Activated CD4-positive, alpha-beta memory T cell treated with anti-CD3 and anti-CD28 coated beads for 36 hours (primary cell): ENCODE measurements around the gene CACNA2D1. TPM values are rescaled to one million over a fixed set of nuclear protein-coding genes. Genes with fewer than 3 reads are reported as not detected.

ENCODE experiments used
- CTCF ChIA-PET: fragments of 350-600 bp; sonication (Branson Sonifier 250); formaldehyde crosslinking; loops from one replicate; lab custom pipeline; 2021; ENCODE audit warnings: antibody characterized with exemption, inconsistent platforms; lab: Charles Lee
- POLR2A ChIA-PET: fragments of 350-600 bp; sonication (Branson Sonifier 250); formaldehyde crosslinking; loops from one replicate; lab custom pipeline; 2021; ENCODE audit warnings: antibody characterized with exemption; lab: Charles Lee
- DNase-seq: peaks from one replicate; pipeline ENCODE4 v3.0.0-alpha.2; 2020
- H3K27ac Mint-ChIP-seq: one replicate; pipeline ENCODE4 v1.8.0; 2021; ENCODE audit warnings: mixed read lengths
- H3K27me3 Mint-ChIP-seq: one replicate; pipeline ENCODE4 v1.8.0; 2021; ENCODE audit warnings: mixed read lengths
- H3K36me3 Mint-ChIP-seq: one replicate; pipeline ENCODE4 v1.8.0; 2021; ENCODE audit warnings: mixed read lengths
- H3K4me1 Mint-ChIP-seq: one replicate; pipeline ENCODE4 v1.8.0; 2021; ENCODE audit warnings: low read depth, mixed read lengths
- H3K4me3 Mint-ChIP-seq: one replicate; pipeline ENCODE4 v1.8.0; 2021; ENCODE audit warnings: mild to moderate bottlenecking, mixed read lengths
- H3K9me3 Mint-ChIP-seq: one replicate; pipeline ENCODE4 v1.8.0; 2021; ENCODE audit warnings: mixed read lengths
- intact Hi-C: fragments of 100-400 bp; cut with micrococcal nuclease; formaldehyde crosslinking; loops from one replicate; pipeline ENCODE4 v1.15.1; 2023
- total RNA-seq, 2 experiments: library from RNA; stranded (reverse); gene quantifications; one replicate each; pipeline ENCODE4 v1.2.3, GENCODE V29; 2021

Gene CACNA2D1
- total RNA-seq, 2 experiments from 2014 or later: not detected

GRCh38 chr7:82384051-82384464 is 59.5 kb downstream of the CACNA2D1 start:
- no peaks in the 10 kb centered on the region for H3K36me3 Mint-ChIP-seq
- intact Hi-C loops: no loop called here
- CTCF ChIA-PET: no interaction called here
- H3K4me3 Mint-ChIP-seq: no peak overlapping the region
- H3K27me3 Mint-ChIP-seq: no peaks in the 10 kb centered on the region
- no peak for DNase-seq
- H3K9me3 Mint-ChIP-seq: no peaks in the 10 kb centered on the region
- H3K4me1 Mint-ChIP-seq: no peaks in the 10 kb centered on the region
- POLR2A ChIA-PET: no interaction called here
- H3K27ac Mint-ChIP-seq: no peak overlapping the region

GRCh38 chr7:82382276-82382675 is 61.3 kb downstream of the CACNA2D1 start:
- POLR2A ChIA-PET: no interaction called here
- intact Hi-C loops: no loop called here
- Mint-ChIP-seq H3K27ac (no peak overlapping the region), H3K9me3 (no peaks in the 10 kb centered on the region), H3K4me3 (no peak overlapping the region), H3K27me3 (no peaks in the 10 kb centered on the region), H3K36me3 (no peaks in the 10 kb centered on the region), H3K4me1 (no peaks in the 10 kb centered on the region)
- CTCF ChIA-PET: no interaction called here
- DNase-seq: no peak

- Mint-ChIP-seq H3K27me3 (no peaks in the 10 kb centered on the region), H3K9me3 (no peaks in the 10 kb centered on the region), H3K27ac (no peak overlapping the region), H3K36me3 (no peaks in the 10 kb centered on the region), H3K4me1 (no peaks in the 10 kb centered on the region), H3K4me3 (no peak overlapping the region)
- CTCF ChIA-PET: no interaction called here
- POLR2A ChIA-PET: no interaction called here
- intact Hi-C loops: no loop called here
- no peak for DNase-seq
Observed at GRCh38 chr7:82376739-82377138, 66.8 kb downstream of the CACNA2D1 start.

GRCh38 chr7:82375713-82376112 is 67.9 kb downstream of the CACNA2D1 start:
- Mint-ChIP-seq H3K27ac (no peak overlapping the region), H3K4me1 (no peaks in the 10 kb centered on the region), H3K36me3 (no peaks in the 10 kb centered on the region), H3K9me3 (no peaks in the 10 kb centered on the region), H3K4me3 (no peak overlapping the region), H3K27me3 (no peaks in the 10 kb centered on the region)
- ChIA-PET POLR2A (no interaction called here), CTCF (no interaction called here)
- no peak for DNase-seq
- intact Hi-C loops: no loop called here

GRCh38 chr7:82375129-82375528 is 68.4 kb downstream of the CACNA2D1 start:
- POLR2A ChIA-PET: no interaction called here
- H3K4me1 Mint-ChIP-seq: no peaks in the 10 kb centered on the region
- H3K27ac Mint-ChIP-seq: no peak overlapping the region
- H3K4me3 Mint-ChIP-seq: no peak overlapping the region
- intact Hi-C loops: no loop called here
- H3K27me3 Mint-ChIP-seq: no peaks in the 10 kb centered on the region
- no peaks in the 10 kb centered on the region for H3K36me3 Mint-ChIP-seq
- CTCF ChIA-PET: no interaction called here
- H3K9me3 Mint-ChIP-seq: no peaks in the 10 kb centered on the region
- no peak for DNase-seq

GRCh38 chr7:82373926-82374635 is 69.5 kb downstream of the CACNA2D1 start:
- H3K4me1 Mint-ChIP-seq: no peaks in the 10 kb centered on the region
- intact Hi-C loops: no loop called here
- no peak overlapping the region for H3K4me3 Mint-ChIP-seq
- no peaks in the 10 kb centered on the region for H3K36me3 Mint-ChIP-seq
- no peak overlapping the region for H3K27ac Mint-ChIP-seq
- no peaks in the 10 kb centered on the region for H3K9me3 Mint-ChIP-seq
- H3K27me3 Mint-ChIP-seq: no peaks in the 10 kb centered on the region
- ChIA-PET POLR2A (no interaction called here), CTCF (no interaction called here)
- DNase-seq: no peak

GRCh38 chr7:82364671-82365070 is 78.9 kb downstream of the CACNA2D1 start:
- CTCF ChIA-PET: no interaction called here
- POLR2A ChIA-PET: no interaction called here
- no peak for DNase-seq
- no peak overlapping the region for H3K4me3 Mint-ChIP-seq
- peaks cover 8% of the 10 kb centered on the region for H3K9me3 Mint-ChIP-seq
- H3K27me3 Mint-ChIP-seq: no peaks in the 10 kb centered on the region
- H3K4me1 Mint-ChIP-seq: no peaks in the 10 kb centered on the region
- H3K36me3 Mint-ChIP-seq: no peaks in the 10 kb centered on the region
- no peak overlapping the region for H3K27ac Mint-ChIP-seq
- intact Hi-C loops: no loop called here

- Mint-ChIP-seq H3K4me3 (no peak overlapping the region), H3K4me1 (no peaks in the 10 kb centered on the region), H3K27ac (no peak overlapping the region), H3K27me3 (no peaks in the 10 kb centered on the region), H3K9me3 (peaks cover 8% of the 10 kb centered on the region), H3K36me3 (no peaks in the 10 kb centered on the region)
- DNase-seq: no peak
- intact Hi-C loops: no loop called here
- CTCF ChIA-PET: no interaction called here
- POLR2A ChIA-PET: no interaction called here
Observed at GRCh38 chr7:82364048-82364447, 79.5 kb downstream of the CACNA2D1 start.

GRCh38 chr7:82362129-82362706 is 81.4 kb downstream of the CACNA2D1 start:
- intact Hi-C loops: no loop called here
- Mint-ChIP-seq H3K27ac (no peak overlapping the region), H3K4me1 (no peaks in the 10 kb centered on the region), H3K4me3 (no peak overlapping the region), H3K27me3 (no peaks in the 10 kb centered on the region), H3K36me3 (no peaks in the 10 kb centered on the region), H3K9me3 (peaks cover 8% of the 10 kb centered on the region)
- ChIA-PET CTCF (no interaction called here), POLR2A (no interaction called here)
- no peak for DNase-seq

GRCh38 chr7:82360591-82361368 is 82.8 kb downstream of the CACNA2D1 start:
- Mint-ChIP-seq H3K27ac (no peak overlapping the region), H3K9me3 (peaks cover 3% of the 10 kb centered on the region), H3K36me3 (no peaks in the 10 kb centered on the region), H3K4me3 (no peak overlapping the region), H3K4me1 (no peaks in the 10 kb centered on the region), H3K27me3 (no peaks in the 10 kb centered on the region)
- intact Hi-C loops: no loop called here
- POLR2A ChIA-PET: no interaction called here
- no peak for DNase-seq
- CTCF ChIA-PET: no interaction called here

GRCh38 chr7:82359426-82359825 is 84.2 kb downstream of the CACNA2D1 start:
- DNase-seq: no peak
- H3K4me1 Mint-ChIP-seq: no peaks in the 10 kb centered on the region
- ChIA-PET POLR2A (no interaction called here), CTCF (no interaction called here)
- H3K36me3 Mint-ChIP-seq: no peaks in the 10 kb centered on the region
- H3K27me3 Mint-ChIP-seq: no peaks in the 10 kb centered on the region
- H3K4me3 Mint-ChIP-seq: no peak overlapping the region
- H3K9me3 Mint-ChIP-seq: peaks cover 3% of the 10 kb centered on the region
- intact Hi-C loops: no loop called here
- H3K27ac Mint-ChIP-seq: no peak overlapping the region

GRCh38 chr7:82358923-82359322 is 84.7 kb downstream of the CACNA2D1 start:
- DNase-seq: no peak
- ChIA-PET POLR2A (no interaction called here), CTCF (no interaction called here)
- intact Hi-C loops: no loop called here
- Mint-ChIP-seq H3K4me3 (no peak overlapping the region), H3K27me3 (no peaks in the 10 kb centered on the region), H3K27ac (no peak overlapping the region), H3K9me3 (peaks cover 3% of the 10 kb centered on the region), H3K36me3 (no peaks in the 10 kb centered on the region), H3K4me1 (no peaks in the 10 kb centered on the region)
